Activated naive CD8-positive, alpha-beta T cell (primary cell): ENCODE data around the gene KCNMA1.
A peak's percentile ranks its signal among the peaks of the same experiment; 100 is the strongest.

Source experiments
- H3K27ac Mint-ChIP-seq: one replicate; pipeline ENCODE4 v1.8.0; 2021; ENCODE audit warnings: mixed read lengths
- H3K27me3 Mint-ChIP-seq: one replicate; pipeline ENCODE4 v1.8.0; 2021; ENCODE audit warnings: mixed read lengths
- H3K36me3 Mint-ChIP-seq: one replicate; pipeline ENCODE4 v1.8.0; 2021; ENCODE audit warnings: mixed read lengths
- H3K4me1 Mint-ChIP-seq: one replicate; pipeline ENCODE4 v1.8.0; 2021; ENCODE audit warnings: low read depth, mixed read lengths
- H3K4me3 Mint-ChIP-seq: one replicate; pipeline ENCODE4 v1.8.0; 2021; ENCODE audit warnings: mild to moderate bottlenecking, mixed read lengths
- H3K9me3 Mint-ChIP-seq: one replicate; pipeline ENCODE4 v1.8.0; 2021; ENCODE audit warnings: low read depth, mixed read lengths

Gene KCNMA1

GRCh38 chr10:77062381-77062780 is 575.2 kb downstream of the KCNMA1 start:
- H3K36me3 Mint-ChIP-seq, result no peaks in the 10 kb centered on the region
- no peaks in the 10 kb centered on the region for H3K9me3 Mint-ChIP-seq
- no peak overlapping the region for H3K4me3 Mint-ChIP-seq
- H3K27me3 Mint-ChIP-seq, result no peaks in the 10 kb centered on the region
- no peaks in the 10 kb centered on the region for H3K4me1 Mint-ChIP-seq
- no peak overlapping the region for H3K27ac Mint-ChIP-seq

GRCh38 chr10:77060913-77061312 is 576.7 kb downstream of the KCNMA1 start:
- Mint-ChIP-seq H3K27me3 (no peaks in the 10 kb centered on the region), H3K4me1 (no peaks in the 10 kb centered on the region), H3K36me3 (no peaks in the 10 kb centered on the region), H3K27ac (no peak overlapping the region), H3K9me3 (no peaks in the 10 kb centered on the region), H3K4me3 (no peak overlapping the region)

GRCh38 chr10:77056650-77057049 is 581.0 kb downstream of the KCNMA1 start:
- Mint-ChIP-seq H3K27ac (no peak overlapping the region), H3K36me3 (no peaks in the 10 kb centered on the region), H3K9me3 (no peaks in the 10 kb centered on the region), H3K4me1 (no peaks in the 10 kb centered on the region), H3K27me3 (peaks cover 2% of the 10 kb centered on the region), H3K4me3 (no peak overlapping the region)

- Mint-ChIP-seq H3K4me3 (no peak overlapping the region), H3K4me1 (no peaks in the 10 kb centered on the region), H3K9me3 (no peaks in the 10 kb centered on the region), H3K27ac (no peak overlapping the region), H3K36me3 (no peaks in the 10 kb centered on the region), H3K27me3 (peaks cover 5% of the 10 kb centered on the region)
Measured at GRCh38 chr10:77052593-77052992, 585.0 kb downstream of the KCNMA1 start.

- Mint-ChIP-seq H3K4me3 (no peak overlapping the region), H3K27me3 (peaks cover 5% of the 10 kb centered on the region), H3K27ac (no peak overlapping the region), H3K4me1 (no peaks in the 10 kb centered on the region), H3K9me3 (no peaks in the 10 kb centered on the region), H3K36me3 (no peaks in the 10 kb centered on the region)
Measured at GRCh38 chr10:77051837-77052236, 585.8 kb downstream of the KCNMA1 start.

GRCh38 chr10:77049896-77050295 is 587.7 kb downstream of the KCNMA1 start:
- Mint-ChIP-seq H3K36me3 (no peaks in the 10 kb centered on the region), H3K27ac (no peak overlapping the region), H3K27me3 (peaks cover 5% of the 10 kb centered on the region), H3K9me3 (no peaks in the 10 kb centered on the region), H3K4me3 (no peak overlapping the region), H3K4me1 (no peaks in the 10 kb centered on the region)

- Mint-ChIP-seq H3K4me3 (no peak overlapping the region), H3K9me3 (no peaks in the 10 kb centered on the region), H3K4me1 (no peaks in the 10 kb centered on the region), H3K27ac (no peak overlapping the region), H3K36me3 (no peaks in the 10 kb centered on the region), H3K27me3 (peaks cover 5% of the 10 kb centered on the region)
Measured at GRCh38 chr10:77049146-77049545, 588.5 kb downstream of the KCNMA1 start.

GRCh38 chr10:77045085-77045484 is 592.5 kb downstream of the KCNMA1 start:
- H3K36me3 Mint-ChIP-seq, result no peaks in the 10 kb centered on the region
- peaks cover 13% of the 10 kb centered on the region for H3K4me1 Mint-ChIP-seq
- no peaks in the 10 kb centered on the region for H3K9me3 Mint-ChIP-seq
- H3K27ac Mint-ChIP-seq, result no peak overlapping the region
- no peak overlapping the region for H3K4me3 Mint-ChIP-seq
- peaks cover 5% of the 10 kb centered on the region for H3K27me3 Mint-ChIP-seq

GRCh38 chr10:77043420-77043763 is 594.2 kb downstream of the KCNMA1 start:
- no peak overlapping the region for H3K27ac Mint-ChIP-seq
- H3K4me1 Mint-ChIP-seq, result peaks cover 13% of the 10 kb centered on the region
- H3K36me3 Mint-ChIP-seq, result no peaks in the 10 kb centered on the region
- H3K27me3 Mint-ChIP-seq, result peaks cover 2% of the 10 kb centered on the region
- H3K4me3 Mint-ChIP-seq, result no peak overlapping the region
- H3K9me3 Mint-ChIP-seq, result no peaks in the 10 kb centered on the region

- Mint-ChIP-seq H3K9me3 (no peaks in the 10 kb centered on the region), H3K27me3 (peaks cover 2% of the 10 kb centered on the region), H3K4me3 (no peak overlapping the region), H3K36me3 (no peaks in the 10 kb centered on the region), H3K4me1 (peaks cover 17% of the 10 kb centered on the region), H3K27ac (no peak overlapping the region)
Measured at GRCh38 chr10:77042706-77043419, 594.7 kb downstream of the KCNMA1 start.

GRCh38 chr10:77041636-77042258 is 595.9 kb downstream of the KCNMA1 start:
- H3K4me3 Mint-ChIP-seq, result peak overlapping the region; percentile 15
- H3K9me3 Mint-ChIP-seq, result no peaks in the 10 kb centered on the region
- H3K4me1 Mint-ChIP-seq, result peaks cover 18% of the 10 kb centered on the region
- H3K27me3 Mint-ChIP-seq, result peaks cover 2% of the 10 kb centered on the region
- H3K36me3 Mint-ChIP-seq, result no peaks in the 10 kb centered on the region
- H3K27ac Mint-ChIP-seq, result peak overlapping the region; percentile 67

GRCh38 chr10:77038407-77038806 is 599.2 kb downstream of the KCNMA1 start:
- Mint-ChIP-seq H3K4me3 (no peak overlapping the region), H3K4me1 (peaks cover 18% of the 10 kb centered on the region), H3K9me3 (no peaks in the 10 kb centered on the region), H3K27ac (no peak overlapping the region), H3K36me3 (no peaks in the 10 kb centered on the region), H3K27me3 (no peaks in the 10 kb centered on the region)

- no peak overlapping the region for H3K4me3 Mint-ChIP-seq
- H3K36me3 Mint-ChIP-seq, result no peaks in the 10 kb centered on the region
- H3K4me1 Mint-ChIP-seq, result peaks cover 18% of the 10 kb centered on the region
- H3K27me3 Mint-ChIP-seq, result no peaks in the 10 kb centered on the region
- H3K9me3 Mint-ChIP-seq, result no peaks in the 10 kb centered on the region
- no peak overlapping the region for H3K27ac Mint-ChIP-seq
Measured at GRCh38 chr10:77037735-77038403, 599.7 kb downstream of the KCNMA1 start.

- Mint-ChIP-seq H3K9me3 (no peaks in the 10 kb centered on the region), H3K4me1 (peaks cover 17% of the 10 kb centered on the region), H3K36me3 (no peaks in the 10 kb centered on the region), H3K27ac (no peak overlapping the region), H3K27me3 (no peaks in the 10 kb centered on the region), H3K4me3 (no peak overlapping the region)
Measured at GRCh38 chr10:77036993-77037734, 600.4 kb downstream of the KCNMA1 start.

GRCh38 chr10:77036276-77036675 is 601.3 kb downstream of the KCNMA1 start:
- Mint-ChIP-seq H3K9me3 (no peaks in the 10 kb centered on the region), H3K4me3 (no peak overlapping the region), H3K36me3 (no peaks in the 10 kb centered on the region), H3K27me3 (no peaks in the 10 kb centered on the region), H3K4me1 (peaks cover 8% of the 10 kb centered on the region), H3K27ac (no peak overlapping the region)
